Measurements from ENCODE around the gene OBP2B.
A peak's percentile ranks its signal among the peaks of the same experiment; 100 is the strongest.
"Not testable (repeated sequence)": the region's sequence is repeated elsewhere in the genome, so short reads cannot be mapped to it uniquely, and the experiment has no call there.

The OBP2B gene

DNA sequence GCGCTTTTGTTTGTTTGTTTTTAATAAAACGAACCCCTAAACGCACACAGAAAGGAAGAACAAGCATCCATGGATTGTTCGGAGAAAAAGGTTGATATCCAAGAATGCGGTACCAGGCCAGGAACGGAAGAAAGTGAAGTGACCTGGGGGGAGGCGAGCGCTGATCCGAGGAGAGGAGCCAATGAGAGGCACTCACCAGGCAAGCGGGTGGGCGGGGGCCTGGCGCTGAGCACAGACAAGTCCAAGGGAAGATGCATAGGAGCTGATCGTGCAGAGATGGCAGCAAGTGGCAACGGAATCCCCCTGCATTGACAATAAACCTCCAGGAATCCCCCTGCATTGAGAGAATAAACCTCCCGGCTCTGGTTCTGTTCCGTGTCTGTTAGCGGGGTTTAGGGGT, 8.4 kb downstream of the OBP2B start:
- DNase-seq, result no peak

GRCh38 chr9:133199648-133200321, 9.3 kb downstream of the OBP2B start:
- no peak for DNase-seq

DNA sequence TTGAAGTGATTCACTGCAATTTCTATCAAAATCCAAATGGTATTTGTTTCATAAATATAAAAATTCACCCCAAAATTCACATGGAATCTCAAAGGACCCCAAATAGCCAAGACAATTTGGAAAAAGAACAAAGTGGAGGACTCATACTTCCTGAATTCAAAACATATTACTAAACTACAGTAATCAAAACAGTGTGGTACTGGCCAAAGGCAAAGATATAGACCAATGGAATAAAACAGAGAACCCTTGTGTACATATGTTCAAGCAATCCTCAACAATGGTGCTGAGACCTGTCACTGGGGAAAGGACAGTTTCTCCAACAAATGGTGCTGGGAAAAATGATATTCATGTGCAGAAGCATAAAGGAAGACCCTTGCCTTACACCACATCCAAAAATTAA, 14.0 kb downstream of the OBP2B start:
- no peak for DNase-seq

DNA sequence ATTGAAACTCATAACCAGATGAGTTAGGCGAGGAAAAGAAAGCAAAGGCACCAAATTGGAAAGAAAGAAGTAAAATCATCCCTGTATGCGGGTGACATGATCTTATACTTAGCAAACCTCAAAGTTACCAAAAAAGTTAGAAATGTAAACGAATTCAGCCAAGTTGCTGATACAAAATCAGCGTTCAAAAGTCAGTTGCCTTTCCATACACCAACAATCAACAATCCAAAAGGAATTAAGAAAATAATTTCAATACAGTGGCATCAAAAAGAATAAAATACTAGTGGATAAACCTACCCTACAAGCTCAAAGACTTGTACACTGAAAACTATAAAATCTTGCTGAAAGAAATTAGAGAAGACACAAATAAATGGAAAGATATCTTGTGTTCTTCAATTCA, 14.5 kb downstream of the OBP2B start:
- no peak for DNase-seq

- DNase-seq, result no peak
Observed at GRCh38 chr9:133191989-133192388, 17.1 kb downstream of the OBP2B start.

GRCh38 chr9:133189826-133190225, 19.2 kb downstream of the OBP2B start:
- DNase-seq, result no peak

- no peak for DNase-seq
Observed at GRCh38 chr9:133188843-133189180, 20.2 kb downstream of the OBP2B start.

- peak; percentile 25 for DNase-seq
Observed at GRCh38 chr9:133188006-133188842, 20.8 kb downstream of the OBP2B start.

- no peak for DNase-seq
Observed at GRCh38 chr9:133187561-133188005, 21.5 kb downstream of the OBP2B start.

GRCh38 chr9:133186736-133187135, 22.3 kb downstream of the OBP2B start:
- no peak for DNase-seq

DNA sequence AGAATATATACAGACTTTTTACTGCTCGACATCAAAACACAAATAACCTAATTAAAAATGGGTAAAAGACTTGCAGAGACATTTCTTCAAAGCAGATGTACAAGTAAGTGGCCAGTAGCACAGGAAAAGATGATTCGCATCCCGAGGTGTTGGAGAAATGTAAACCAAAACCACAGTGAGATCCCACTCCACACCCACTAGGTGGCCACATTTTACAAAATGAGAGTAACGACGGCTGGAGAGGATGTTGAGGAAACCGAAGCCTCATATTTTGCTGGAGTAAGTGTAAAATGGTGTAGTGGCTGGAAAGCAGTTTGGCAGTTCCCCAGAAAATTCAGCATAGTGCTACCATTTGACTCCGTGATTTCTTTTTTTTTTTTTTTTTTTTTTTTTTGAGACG, 24.1 kb downstream of the OBP2B start:
- peak; percentile 58 for DNase-seq

GRCh38 chr9:133182151-133182550, 26.9 kb downstream of the OBP2B start:
- DNase-seq, result no peak

- no peak for DNase-seq
Observed at GRCh38 chr9:133181561-133181960, 27.5 kb downstream of the OBP2B start.

DNA sequence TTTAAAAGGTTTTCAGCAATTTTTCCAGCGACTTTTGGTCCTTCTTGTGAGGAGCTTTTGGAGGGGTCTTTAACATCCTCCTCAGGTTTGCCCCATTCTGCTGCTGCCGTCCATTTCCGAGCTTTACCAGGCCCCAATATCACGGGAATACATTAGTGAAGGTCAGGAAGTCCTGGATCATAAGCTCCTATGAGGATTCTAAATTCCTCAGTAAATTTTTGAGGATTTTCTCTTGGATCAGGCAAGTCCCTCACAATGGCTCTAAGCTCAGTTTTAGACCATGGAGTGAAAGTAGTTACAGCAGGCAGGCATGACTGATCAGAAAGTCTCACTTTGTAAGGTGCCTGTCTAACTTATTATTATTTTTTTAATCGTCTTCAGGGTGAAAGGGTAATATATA, 28.1 kb downstream of the OBP2B start:
- DNase-seq, result no peak

- no peak for DNase-seq
Observed at GRCh38 chr9:133173056-133173455, 36.0 kb downstream of the OBP2B start.

- no peak for DNase-seq
Observed at GRCh38 chr9:133171161-133171961, 37.7 kb downstream of the OBP2B start.

DNA sequence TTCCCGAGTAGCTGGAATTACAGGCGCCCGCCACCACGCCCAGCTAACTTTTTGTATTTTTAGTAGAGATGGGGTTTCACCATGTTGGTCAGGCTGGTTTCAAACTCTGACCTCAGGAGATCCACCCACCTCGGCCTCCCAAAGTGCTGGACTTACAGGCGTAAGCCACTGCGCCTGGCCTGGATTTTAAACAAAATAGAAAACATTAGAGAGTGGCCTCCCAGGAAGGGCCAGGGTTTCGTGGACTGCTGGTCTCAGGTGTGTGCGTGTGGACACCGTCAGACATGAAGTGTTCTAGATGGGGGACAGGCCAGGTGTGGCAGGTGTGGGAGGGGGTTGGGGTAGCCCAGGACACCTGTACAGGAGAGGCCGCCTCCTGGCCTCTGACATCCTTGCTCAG, 38.3 kb downstream of the OBP2B start:
- no peak for DNase-seq

DNA sequence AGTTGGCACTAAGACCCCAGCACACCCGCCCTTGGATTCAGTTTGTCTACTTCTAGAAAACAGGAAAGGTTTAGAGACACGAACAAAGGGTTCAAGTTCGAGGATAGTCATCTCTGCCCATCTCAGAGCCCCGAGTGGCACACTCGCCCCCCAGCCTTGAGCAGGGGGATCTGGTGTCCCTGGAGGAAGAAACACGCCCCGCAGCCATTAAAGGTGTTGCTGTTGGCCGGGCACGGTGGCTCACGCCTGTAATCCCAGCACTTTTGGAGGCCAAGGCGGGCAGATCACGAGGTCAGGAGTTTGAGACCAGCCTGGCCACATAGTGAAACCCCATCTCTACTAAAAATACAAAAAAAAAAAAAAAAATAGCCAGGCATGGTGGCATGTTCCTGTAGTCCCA, 39.4 kb downstream of the OBP2B start:
- DNase-seq, result not testable (repeated sequence)

DNA sequence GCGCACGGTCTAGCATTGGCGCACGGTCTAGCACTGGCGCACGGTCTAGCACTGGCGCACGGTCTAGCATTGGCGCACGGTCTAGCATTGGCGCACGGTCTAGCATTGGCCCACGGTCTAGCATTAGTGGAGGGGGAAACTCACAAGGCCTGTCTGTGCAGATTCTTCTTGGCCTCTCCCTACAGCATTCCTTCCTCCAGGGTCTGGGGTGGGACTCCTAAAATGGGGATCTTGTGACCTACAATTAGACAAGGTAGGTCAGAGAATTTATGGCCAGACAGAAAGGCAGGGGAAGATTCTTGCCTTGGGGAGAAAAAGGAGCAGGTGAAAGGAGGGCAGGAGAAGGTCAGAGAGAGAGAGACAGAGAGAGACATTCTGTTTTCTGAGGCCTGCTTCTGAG, 39.9 kb downstream of the OBP2B start:
- no peak for DNase-seq

DNA sequence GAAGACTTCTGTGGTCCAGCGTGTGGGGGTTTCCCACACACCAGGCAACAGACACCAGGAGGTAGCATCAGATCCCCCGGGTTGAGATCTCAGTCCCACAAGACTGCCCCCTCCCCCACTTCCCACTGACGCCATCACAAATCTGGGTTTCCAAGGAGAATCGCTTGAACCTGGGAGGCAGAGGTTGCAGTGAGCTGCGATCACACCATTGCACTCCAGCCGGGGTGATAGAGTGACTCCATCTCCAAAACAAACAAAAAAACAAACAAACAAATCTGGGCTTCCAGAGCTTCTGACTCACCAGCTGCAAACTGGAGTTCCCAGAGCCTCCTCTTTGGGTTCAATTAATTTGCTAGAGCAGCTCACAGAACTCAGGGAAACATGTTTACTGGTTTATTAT, 40.6 kb downstream of the OBP2B start:
- DNase-seq, result no peak

- DNase-seq, result no peak
Observed at GRCh38 chr9:133167769-133168168, 41.3 kb downstream of the OBP2B start.

- no peak for DNase-seq
Observed at GRCh38 chr9:133167096-133167730, 41.8 kb downstream of the OBP2B start.

- DNase-seq, result no peak
Observed at GRCh38 chr9:133166392-133166791, 42.7 kb downstream of the OBP2B start.

- no peak for DNase-seq
Observed at GRCh38 chr9:133165452-133165730, 43.7 kb downstream of the OBP2B start.
